Mucosa of descending colon (tissue), 3 donors: ENCODE measurements around the gene GNAT1. TPM values are rescaled to one million over a fixed set of nuclear protein-coding genes. Genes with fewer than 3 reads are reported as not detected.
A peak's percentile ranks its signal among the peaks of the same experiment; 100 is the strongest.

Source experiments
- ATAC-seq: fragments of 200-7000 bp; cut with Tn5 transposase; one replicate; pipeline ENCODE4 v1.9.1; 2020; ENCODE audit warnings: mild to moderate bottlenecking, moderate library complexity
- DNase-seq, 3 donors: peaks; one replicate each; pipeline ENCODE4 v3.0.0-alpha.2; 2020
- H3K36me3 ChIP-seq: fragments of 200-600 bp; one replicate; pipeline ENCODE4 v1.8.0; 2021; ENCODE audit warnings: low read depth, mild to moderate bottlenecking
- H3K4me1 ChIP-seq: fragments of 200-600 bp; one replicate; pipeline ENCODE4 v1.8.0; 2021; ENCODE audit warnings: low read depth, mild to moderate bottlenecking
- H3K4me3 ChIP-seq: fragments of 200-600 bp; one replicate; pipeline ENCODE4 v1.8.0; 2021; ENCODE audit warnings: mild to moderate bottlenecking
- H3K9me3 ChIP-seq: fragments of 200-600 bp; one replicate; pipeline ENCODE4 v1.8.0; 2021; ENCODE audit warnings: mild to moderate bottlenecking
- CTCF ChIP-seq: fragments of 200-600 bp; IDR thresholded peaks from one replicate; pipeline ENCODE4 v1.8.0; 2022; ENCODE audit warnings: antibody characterized with exemption, mild to moderate bottlenecking
- intact Hi-C, 2 donors: fragments of 100-400 bp; cut with DNase I in 1 of 2; cut with micrococcal nuclease in 1 of 2; formaldehyde crosslinking; loops; one replicate each; pipeline versions ENCODE4 v1.11.0 to v1.11.1; 2022; cut with DNase I, micrococcal nuclease
- total RNA-seq, 3 donors: library from RNA; stranded (reverse); fragmentation: NEBNext Ultra II Directional in 2 of 3; extraction: Animal tissue kit (Norgen Biotek cat#: 25700) in 2 of 3; gene quantifications; one replicate each; pipeline versions ENCODE4 v1.2.1 to v1.2.4, GENCODE V29; 2021 to 2023
- donor health status: DM: no; HTN: no; CAD: no; lungs with moderate emphysema.
- donor health status: DM: no; HTN: no; CAD: no.
- donor health status: DM: no; HTN: yes; CAD: no.

The GNAT1 gene
- total RNA-seq, 3 donors from 2014 or later: not detected

DNA sequence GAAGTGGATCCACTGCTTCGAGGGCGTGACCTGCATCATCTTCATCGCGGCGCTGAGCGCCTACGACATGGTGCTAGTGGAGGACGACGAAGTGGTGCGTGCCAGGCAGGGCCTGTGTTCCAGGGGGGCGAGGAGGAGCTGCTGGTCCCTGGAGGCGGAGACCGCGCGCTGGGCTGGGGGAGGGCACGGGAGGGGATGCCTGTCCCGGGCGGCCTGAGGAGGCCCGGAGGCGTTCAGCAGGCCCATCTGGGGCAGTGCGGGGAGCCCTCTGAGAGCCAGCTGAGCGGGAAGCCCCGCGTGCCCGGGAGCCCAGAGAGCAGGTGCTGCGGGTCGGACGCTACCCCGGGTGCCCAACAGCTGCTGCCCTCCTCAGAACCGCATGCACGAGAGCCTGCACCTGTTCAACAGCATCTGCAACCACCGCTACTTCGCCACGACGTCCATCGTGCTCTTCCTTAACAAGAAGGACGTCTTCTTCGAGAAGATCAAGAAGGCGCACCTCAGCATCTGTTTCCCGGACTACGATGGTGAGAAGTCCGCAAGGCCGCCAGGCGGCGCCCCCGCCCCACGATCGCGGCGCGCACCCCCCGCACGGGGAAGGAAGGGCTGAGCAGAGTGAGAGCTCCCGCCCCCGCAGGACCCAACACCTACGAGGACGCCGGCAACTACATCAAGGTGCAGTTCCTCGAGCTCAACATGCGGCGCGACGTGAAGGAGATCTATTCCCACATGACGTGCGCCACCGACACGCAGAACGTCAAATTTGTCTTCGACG, 2.9 kb downstream of the GNAT1 start:
- no peak overlapping the region for H3K4me3 ChIP-seq
- ATAC-seq: peak; percentile 69
- intact Hi-C loops: loop anchor here (5.0 to 10.0 kb wide), 2 partner anchors 33 to 80 kb away; partner anchors contain the start of gene LSMEM2 (in 2 of the 2)

GRCh38 chr3:50194903-50195500, 3.6 kb downstream of the GNAT1 start:
- ATAC-seq (peak; percentile 22), DNase-seq (no peak)
- H3K36me3 ChIP-seq: no peaks in the 10 kb centered on the region

More for the DNA sequence above, 2.9 kb downstream of the GNAT1 start:
- no peak for TF ChIP-seq CTCF
- no peaks in the 10 kb centered on the region for H3K36me3 ChIP-seq
- H3K4me1 ChIP-seq: peaks cover 6% of the 10 kb centered on the region
- H3K9me3 ChIP-seq: no peaks in the 10 kb centered on the region
- DNase-seq: peak in 2 of 3 donors; percentile 62 to 75

DNA sequence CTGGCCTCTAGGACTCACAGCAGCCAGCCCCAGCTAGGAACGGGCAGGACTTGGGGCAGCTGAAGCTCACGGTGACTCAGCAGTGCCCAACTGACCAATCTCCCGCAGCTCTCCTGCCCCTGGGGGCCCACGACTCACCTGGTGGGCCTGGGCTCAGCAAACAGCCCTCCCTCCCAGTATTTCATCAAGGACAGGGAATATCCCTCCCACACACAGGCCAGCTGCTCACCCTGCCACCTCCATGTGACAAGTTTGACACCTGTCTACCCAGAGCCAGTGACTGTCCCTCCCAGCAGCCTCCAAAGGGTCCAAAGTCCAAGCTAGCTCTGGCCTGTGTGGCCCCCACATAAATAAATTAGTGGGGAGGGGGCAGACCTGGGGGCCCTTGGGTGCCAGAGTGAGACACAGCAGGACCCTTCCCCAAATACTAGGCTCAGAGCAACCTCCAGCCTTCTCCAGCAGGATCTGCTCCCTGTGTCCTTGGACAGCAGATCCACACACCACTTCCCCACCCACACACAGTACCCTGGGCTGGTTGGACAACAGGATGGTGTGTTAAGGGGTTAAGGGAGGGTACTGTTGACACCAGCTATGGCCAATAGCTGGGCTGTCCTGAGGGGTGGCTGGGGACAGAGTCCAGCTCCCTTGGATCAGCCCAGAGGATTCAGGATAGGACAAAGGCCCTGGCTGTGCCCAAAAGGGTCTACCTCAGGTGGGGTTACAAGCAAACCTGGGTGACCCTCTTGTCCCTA, 4.3 kb downstream of the GNAT1 start:
- Histone ChIP-seq H3K4me1 (peaks cover 6% of the 10 kb centered on the region), H3K4me3 (no peak overlapping the region), H3K36me3 (no peaks in the 10 kb centered on the region), H3K9me3 (no peaks in the 10 kb centered on the region)
- TF ChIP-seq CTCF: no peak
- ATAC-seq (peak; percentile 31), DNase-seq (no peak)
- intact Hi-C loops: loop anchor here (10.0 kb wide), 1 partner anchor 79 kb away; the partner anchor contains the start of gene LSMEM2 (in 2 of the 2)

More at GRCh38 chr3:50194903-50195500, 3.6 kb downstream of the GNAT1 start:
- no peaks in the 10 kb centered on the region for H3K9me3 ChIP-seq
- no peak overlapping the region for H3K4me3 ChIP-seq
- TF ChIP-seq CTCF: no peak
- intact Hi-C loops: loop anchor here (5.0 to 10.0 kb wide), 2 partner anchors 32 to 80 kb away; partner anchors contain the start of gene LSMEM2 (in 2 of the 2)
- peaks cover 6% of the 10 kb centered on the region for H3K4me1 ChIP-seq

DNA sequence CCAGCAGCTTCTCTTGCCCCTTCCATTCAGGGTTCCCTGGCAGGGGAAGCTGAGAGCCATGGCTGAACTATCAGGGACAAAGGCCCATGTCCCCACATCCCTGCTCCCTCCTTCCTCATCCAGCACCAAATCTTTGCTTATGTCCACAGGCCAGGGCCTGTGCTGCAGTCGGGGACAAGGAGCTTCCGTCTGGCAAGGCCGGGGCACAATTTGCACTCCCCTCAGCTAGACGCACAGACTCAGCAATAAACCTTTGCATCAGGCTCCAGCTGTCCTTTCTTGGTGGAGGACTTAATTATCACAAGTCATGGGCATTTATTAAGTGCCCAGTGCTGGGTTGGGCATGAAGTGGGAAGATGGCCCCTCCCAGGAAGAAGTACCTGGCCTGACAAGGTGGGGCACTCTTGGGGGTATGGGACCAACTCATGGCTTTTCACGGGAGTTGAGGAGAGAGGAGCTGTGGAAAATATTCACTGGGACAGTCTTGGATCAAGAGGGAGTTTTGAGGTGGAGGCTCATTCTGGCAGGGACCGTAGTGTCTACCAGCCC, 4.9 kb downstream of the GNAT1 start:
- no peak for ATAC-seq
- H3K36me3 ChIP-seq: no peaks in the 10 kb centered on the region

More for the DNA sequence above, 4.9 kb downstream of the GNAT1 start:
- Histone ChIP-seq H3K4me1 (peaks cover 6% of the 10 kb centered on the region), H3K4me3 (no peak overlapping the region), H3K9me3 (no peaks in the 10 kb centered on the region)
- no peak for TF ChIP-seq CTCF
- DNase-seq: no peak
- intact Hi-C loops: loop anchor here (10.0 kb wide), 1 partner anchor 78 kb away; the partner anchor contains the start of gene LSMEM2 (in 2 of the 2)
